Activated T-cell treated with anti-CD3 and anti-CD28 coated beads for 48 hours (primary cell): Measurements from ENCODE around the gene EZH2.

Source experiments
- DNase-seq: peaks from one replicate; pipeline ENCODE4 v3.0.0-alpha.2; 2020; ENCODE audit warnings: low read depth

The EZH2 gene

DNA sequence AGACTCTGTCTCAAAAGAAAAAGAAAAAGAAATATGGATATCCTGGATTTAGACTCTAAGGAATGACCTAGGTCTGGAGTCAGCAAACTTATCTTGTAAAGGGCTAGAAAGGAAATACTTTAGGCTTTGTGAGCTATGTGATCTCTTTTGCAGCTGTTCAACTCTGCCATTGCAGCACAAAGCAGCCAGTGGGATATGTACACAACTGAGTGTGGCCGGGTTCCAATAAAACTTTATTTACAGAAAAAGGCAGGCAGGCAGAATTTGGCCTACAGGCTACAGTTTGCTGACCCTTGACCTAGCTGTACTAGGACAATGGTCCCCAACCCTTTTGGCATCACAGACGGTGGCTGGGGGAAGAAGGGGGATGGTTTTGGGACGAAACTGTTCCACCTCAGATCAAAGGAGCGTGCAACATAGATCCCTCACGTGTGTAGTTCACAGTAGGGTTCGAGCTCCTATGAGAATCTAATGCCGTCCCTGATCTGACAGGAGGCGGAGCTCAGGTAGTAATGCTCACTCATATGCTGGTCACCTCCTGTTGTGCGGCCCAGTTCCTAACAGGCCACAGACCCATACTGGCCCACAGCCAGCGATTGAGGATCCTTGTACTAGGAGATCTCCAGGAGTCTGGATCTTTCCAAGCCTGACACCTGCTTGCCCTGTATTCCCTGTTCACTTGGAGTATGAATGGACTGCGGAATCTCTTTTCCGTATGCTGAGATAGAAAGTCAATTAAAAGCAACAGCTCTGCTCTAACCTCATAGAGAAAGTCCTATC lies 122.4 kb downstream of the EZH2 start:
- DNase-seq: no peak
